ENCODE data around the gene CHD1.
"Not testable (repeated sequence)": the region's sequence is repeated elsewhere in the genome, so short reads cannot be mapped to it uniquely, and the experiment has no call there.

Gene CHD1

GRCh38 chr5:98957307-98957706 lies 28.5 kb upstream of the CHD1 start:
- in situ Hi-C loops (cut with HindIII; ENCODE audit: low sequenced_read_pairs) = no loop called here
- no peak for DNase-seq (ENCODE audit: low read depth)

GRCh38 chr5:98955888-98956287 lies 27.1 kb upstream of the CHD1 start:
- in situ Hi-C loops (cut with HindIII; ENCODE audit: low sequenced_read_pairs); DNase-seq (ENCODE audit: low read depth); H3K4me3 ChIP-seq (ENCODE audit: low read depth, low read length): not testable (repeated sequence)

More at GRCh38 chr5:98957307-98957706, 28.5 kb upstream of the CHD1 start:
- TF ChIP-seq, protein P1, sequence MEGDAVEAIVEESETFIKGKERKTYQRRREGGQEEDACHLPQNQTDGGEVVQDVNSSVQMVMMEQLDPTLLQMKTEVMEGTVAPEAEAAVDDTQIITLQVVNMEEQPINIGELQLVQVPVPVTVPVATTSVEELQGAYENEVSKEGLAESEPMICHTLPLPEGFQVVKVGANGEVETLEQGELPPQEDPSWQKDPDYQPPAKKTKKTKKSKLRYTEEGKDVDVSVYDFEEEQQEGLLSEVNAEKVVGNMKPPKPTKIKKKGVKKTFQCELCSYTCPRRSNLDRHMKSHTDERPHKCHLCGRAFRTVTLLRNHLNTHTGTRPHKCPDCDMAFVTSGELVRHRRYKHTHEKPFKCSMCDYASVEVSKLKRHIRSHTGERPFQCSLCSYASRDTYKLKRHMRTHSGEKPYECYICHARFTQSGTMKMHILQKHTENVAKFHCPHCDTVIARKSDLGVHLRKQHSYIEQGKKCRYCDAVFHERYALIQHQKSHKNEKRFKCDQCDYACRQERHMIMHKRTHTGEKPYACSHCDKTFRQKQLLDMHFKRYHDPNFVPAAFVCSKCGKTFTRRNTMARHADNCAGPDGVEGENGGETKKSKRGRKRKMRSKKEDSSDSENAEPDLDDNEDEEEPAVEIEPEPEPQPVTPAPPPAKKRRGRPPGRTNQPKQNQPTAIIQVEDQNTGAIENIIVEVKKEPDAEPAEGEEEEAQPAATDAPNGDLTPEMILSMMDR (IDR thresholded peaks at IDR 0.05; ENCODE audit: low read depth, low read length, missing control alignments) = no peak
- H3K4me3 ChIP-seq (ENCODE audit: low read depth, low read length) = no peak overlapping the region

GRCh38 chr5:98955471-98955870 lies 26.7 kb upstream of the CHD1 start:
- H3K4me3 ChIP-seq (ENCODE audit: low read depth, low read length); DNase-seq (ENCODE audit: low read depth); in situ Hi-C loops (cut with HindIII; ENCODE audit: low sequenced_read_pairs): not testable (repeated sequence)

GRCh38 chr5:98954392-98955028 lies 25.7 kb upstream of the CHD1 start:
- TF ChIP-seq, protein P1 (IDR thresholded peaks at IDR 0.05; ENCODE audit: low read depth, low read length, missing control alignments) = no peak
- DNase-seq (ENCODE audit: low read depth) = no peak
- in situ Hi-C loops (cut with HindIII; ENCODE audit: low sequenced_read_pairs) = no loop called here
- H3K4me3 ChIP-seq (ENCODE audit: low read depth, low read length) = no peak overlapping the region

GRCh38 chr5:98942847-98943246 lies 14.0 kb upstream of the CHD1 start:
- TF ChIP-seq, protein P1 (IDR thresholded peaks at IDR 0.05; ENCODE audit: low read depth, low read length, missing control alignments) = no peak
- DNase-seq (ENCODE audit: low read depth) = no peak
- H3K4me3 ChIP-seq (ENCODE audit: low read depth, low read length) = no peak overlapping the region
- in situ Hi-C loops (cut with HindIII; ENCODE audit: low sequenced_read_pairs) = no loop called here

DNA sequence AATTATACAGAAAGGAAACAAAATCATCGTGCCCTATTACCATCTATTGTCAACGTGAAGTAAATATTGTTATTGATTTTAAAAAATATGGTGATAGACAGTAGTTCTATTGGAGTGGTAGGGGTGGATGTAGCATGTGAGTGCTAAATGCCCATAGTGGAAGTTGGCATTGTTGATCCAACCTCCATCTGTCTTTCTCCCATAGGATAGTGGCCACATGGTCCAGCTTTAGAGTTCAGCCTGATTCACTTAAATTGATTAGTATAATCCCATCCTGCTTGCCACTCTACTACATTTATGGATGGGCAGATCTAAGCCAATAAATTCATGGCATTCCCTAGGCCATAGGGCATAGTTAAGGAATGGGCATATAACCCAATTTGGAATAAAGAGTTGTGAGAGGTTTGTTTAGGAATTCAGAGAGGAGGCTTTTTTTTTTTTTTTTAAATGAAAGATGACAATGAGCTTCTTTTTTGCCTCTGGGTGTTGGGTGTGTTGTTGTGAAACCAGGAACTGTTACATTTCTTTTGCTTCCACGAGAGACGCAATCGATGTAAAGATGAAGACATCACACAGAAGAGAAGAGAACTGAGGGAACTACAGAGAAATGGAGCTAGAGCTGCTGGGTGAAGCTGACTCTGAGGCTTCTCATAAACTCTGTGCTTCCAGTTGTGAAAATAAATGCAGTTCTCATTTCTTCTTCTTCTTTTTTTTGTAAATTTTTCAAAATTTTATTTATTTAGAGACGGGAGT lies 12.5 kb upstream of the CHD1 start:
- in situ Hi-C loops (cut with HindIII; ENCODE audit: low sequenced_read_pairs) = no loop called here
- TF ChIP-seq, protein P1 (IDR thresholded peaks at IDR 0.05; ENCODE audit: low read depth, low read length, missing control alignments) = no peak
- no peak for DNase-seq (ENCODE audit: low read depth)
- H3K4me3 ChIP-seq (ENCODE audit: low read depth, low read length) = no peak overlapping the region

DNA sequence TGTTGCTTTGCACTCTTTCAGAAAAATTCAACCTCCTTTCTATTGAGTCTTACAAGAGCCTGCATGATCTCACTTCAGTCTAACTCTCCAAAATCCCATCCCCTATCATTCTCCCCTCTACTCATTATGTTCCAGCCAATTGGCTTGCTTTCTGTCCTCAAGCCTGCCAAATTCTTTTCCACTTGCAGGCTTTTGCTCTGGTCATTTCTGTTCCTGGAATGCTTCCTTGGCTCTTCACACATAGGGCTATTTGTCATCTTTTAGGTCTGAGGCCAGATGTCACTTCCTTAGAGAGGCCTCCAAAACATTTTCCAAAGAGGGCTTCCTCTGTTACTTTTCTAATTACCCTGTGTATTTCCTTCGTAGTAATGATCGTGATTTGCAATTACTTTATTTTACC lies 11.8 kb upstream of the CHD1 start:
- DNase-seq (ENCODE audit: low read depth) = no peak
- TF ChIP-seq, protein P1 (IDR thresholded peaks at IDR 0.05; ENCODE audit: low read depth, low read length, missing control alignments) = no peak
- in situ Hi-C loops (cut with HindIII; ENCODE audit: low sequenced_read_pairs) = no loop called here
- no peak overlapping the region for H3K4me3 ChIP-seq (ENCODE audit: low read depth, low read length)

All from astrocyte of the cerebellum (primary cell).